Activated naive CD4-positive, alpha-beta T cell treated with anti-CD3 and anti-CD28 coated beads, Interleukin-2, amount 50 U/mL, for 16 hours (primary cell): ENCODE data around the gene CST7.
"Not testable (repeated sequence)": the region's sequence is repeated elsewhere in the genome, so short reads cannot be mapped to it uniquely, and the experiment has no call there.

Experiments used
- DNase-seq: peaks from one replicate; pipeline ENCODE4 v3.0.0-alpha.2; 2020

The CST7 gene

GRCh38 chr20:24987244-24987643 lies 38.2 kb downstream of the CST7 start:
- peak; percentile 35 for DNase-seq

GRCh38 chr20:24987873-24988835 lies 39.1 kb downstream of the CST7 start:
- no peak for DNase-seq

- no peak for DNase-seq
Measured at GRCh38 chr20:24989162-24989561, 40.1 kb downstream of the CST7 start.

- no peak for DNase-seq
Measured at GRCh38 chr20:24990810-24991252, 41.8 kb downstream of the CST7 start.

- no peak for DNase-seq
Measured at GRCh38 chr20:24991897-24992486, 42.9 kb downstream of the CST7 start.

- peak; percentile 98 for DNase-seq
Measured at GRCh38 chr20:24992487-24993205, 43.6 kb downstream of the CST7 start, which contains the start of gene APMAP. Gene APMAP, minus strand, starts transcription at chr20:24992751. Its CDS starts 63 bp downstream, at chr20:24992688.

GRCh38 chr20:24993337-24994185 lies 44.5 kb downstream of the CST7 start:
- no peak for DNase-seq

- no peak for DNase-seq
Measured at GRCh38 chr20:24994186-24994465, 45.1 kb downstream of the CST7 start.

- DNase-seq = peak; percentile 82
Measured at GRCh38 chr20:24994470-24995368, 45.6 kb downstream of the CST7 start.

- no peak for DNase-seq
Measured at GRCh38 chr20:24995741-24996448, 46.8 kb downstream of the CST7 start.

- DNase-seq = no peak
Measured at GRCh38 chr20:24996449-24997377, 47.6 kb downstream of the CST7 start.

GRCh38 chr20:24998121-24998520 lies 49.1 kb downstream of the CST7 start:
- DNase-seq = no peak

- no peak for DNase-seq
Measured at GRCh38 chr20:24998631-24999445, 49.8 kb downstream of the CST7 start.

- no peak for DNase-seq
Measured at GRCh38 chr20:24999568-24999967, 50.5 kb downstream of the CST7 start.

GRCh38 chr20:25000268-25000801 lies 51.3 kb downstream of the CST7 start:
- no peak for DNase-seq

GRCh38 chr20:25001323-25001722 lies 52.3 kb downstream of the CST7 start:
- not testable (repeated sequence) for DNase-seq

- DNase-seq = no peak
Measured at GRCh38 chr20:25003002-25003401, 53.9 kb downstream of the CST7 start.

GRCh38 chr20:25005220-25005619 lies 56.2 kb downstream of the CST7 start:
- DNase-seq = no peak

GRCh38 chr20:25005661-25006060 lies 56.6 kb downstream of the CST7 start:
- no peak for DNase-seq
